B cell (primary cell): ENCODE results near the gene NPAS4. TPM values are rescaled to one million over a fixed set of nuclear protein-coding genes. Genes with fewer than 3 reads are reported as not detected.

Experiments used
- ATAC-seq: fragments of 200-7000 bp; cut with Tn5 transposase; one replicate; pipeline ENCODE4 v1.10.0; 2021; ENCODE audit warnings: low read depth, mild to moderate bottlenecking, moderate number of reproducible peaks, moderate library complexity
- CTCF ChIA-PET: fragments of 350-600 bp; sonication (Branson Sonifier 250); formaldehyde crosslinking; loops from one replicate; lab custom pipeline; 2021; ENCODE audit warnings: antibody characterized with exemption, inconsistent platforms; lab: Charles Lee
- POLR2A ChIA-PET: fragments of 350-600 bp; sonication (Branson Sonifier 250); formaldehyde crosslinking; loops from one replicate; lab custom pipeline; 2021; ENCODE audit warnings: antibody characterized with exemption; lab: Charles Lee
- DNase-seq: peaks from one replicate; pipeline ENCODE4 v3.0.0; 2013
- H2AFZ ChIP-seq: 2 replicates; pipeline ENCODE4 v1.6.1; 2012; ENCODE audit warnings: mild to moderate bottlenecking, low read depth, low read length; ENCODE audit not compliant: insufficient read depth, poor library complexity, severe bottlenecking
- H3K27ac ChIP-seq, 2 donors: 1 replicate in 1 of 2; 2 replicates in 1 of 2; pipeline ENCODE4 v1.5.1; 2012 to 2013; ENCODE audit warnings: low read length in 2 of 2, mild to moderate bottlenecking in 2 of 2, moderate library complexity in 1 of 2
- H3K27me3 ChIP-seq, 4 experiments: fragments of 200-600 bp in 1 of 4; sonication (generic) in 1 of 4; replicated peaks in 1 of 4; 1 replicate in 2 of 4; 2 replicates in 2 of 4; pipeline versions ENCODE4 v1.6.1 to v1.7.0; 2013 to 2016; ENCODE audit warnings: low read length in 3 of 4, mild to moderate bottlenecking in 2 of 4, mixed read lengths in 1 of 4, moderate library complexity in 1 of 4; ENCODE audit not compliant: insufficient read depth in 4 of 4, control insufficient read depth in 3 of 4; ENCODE audit errors: control extremely low read depth in 1 of 4
- H3K36me3 ChIP-seq, 2 experiments: replicated peaks in 1 of 2; 1 replicate in 1 of 2; 2 replicates in 1 of 2; pipeline versions ENCODE4 v1.6.1 to v1.7.1; 2013; ENCODE audit warnings: low read length in 1 of 2; ENCODE audit not compliant: insufficient read depth in 2 of 2, control insufficient read depth in 1 of 2; ENCODE audit errors: control extremely low read depth in 1 of 2, extremely low read depth in 1 of 2
- H3K4me1 ChIP-seq, 2 donors: fragments of 200-600 bp in 1 of 2; sonication (generic) in 1 of 2; 1 replicate in 1 of 2; 2 replicates in 1 of 2; pipeline versions ENCODE4 v1.5.1 to v1.6.1; 2013 to 2017; ENCODE audit warnings: low read length in 2 of 2; ENCODE audit not compliant: control insufficient read depth in 2 of 2, insufficient read depth in 2 of 2
- H3K4me2 ChIP-seq: replicated peaks from 2 replicates; pipeline ENCODE3; 2012; ENCODE audit warnings: mild to moderate bottlenecking, low read depth, low read length; ENCODE audit not compliant: poor library complexity, severe bottlenecking
- H3K4me3 ChIP-seq, 5 experiments: fragments of 200-600 bp in 1 of 5; sonication (generic) in 1 of 5; 1 replicate in 3 of 5; 2 replicates in 2 of 5; pipeline versions ENCODE4 v1.5.1 to v1.7.0; 2011 to 2016; ENCODE audit warnings: low read length in 4 of 5, mild to moderate bottlenecking in 4 of 5, low read depth in 2 of 5, control low read depth in 1 of 5, moderate library complexity in 1 of 5; ENCODE audit not compliant: insufficient read depth in 1 of 5; ENCODE audit errors: control extremely low read depth in 1 of 5, extremely low read depth in 1 of 5
- H3K79me2 ChIP-seq: fragments of 200-600 bp; sonication (generic); one replicate; pipeline ENCODE4 v1.6.0; 2016; ENCODE audit warnings: low read length; ENCODE audit not compliant: control insufficient read depth, insufficient read depth
- H3K9ac ChIP-seq: fragments of 200-600 bp; sonication (generic); 2 replicates; pipeline ENCODE4 v1.6.1; 2017; ENCODE audit warnings: mild to moderate bottlenecking, low read length, moderate library complexity
- H3K9me3 ChIP-seq, 3 donors: one replicate each; pipeline versions ENCODE4 v1.6.1 to v1.7.1; 2013; ENCODE audit warnings: low read length in 2 of 3; ENCODE audit not compliant: control insufficient read depth in 2 of 3, insufficient read depth in 1 of 3; ENCODE audit errors: control extremely low read depth in 1 of 3
- H4K20me1 ChIP-seq: 2 replicates; pipeline ENCODE4 v1.6.0; 2012; ENCODE audit warnings: mild to moderate bottlenecking, low read length; ENCODE audit not compliant: insufficient read depth, control insufficient read depth, poor library complexity, severe bottlenecking
- H3K27ac Mint-ChIP-seq: one replicate; pipeline ENCODE4 v1.8.0; 2021; ENCODE audit warnings: mixed read lengths
- H3K27me3 Mint-ChIP-seq: one replicate; pipeline ENCODE4 v1.8.0; 2021; ENCODE audit warnings: mixed read lengths
- H3K4me1 Mint-ChIP-seq: one replicate; pipeline ENCODE4 v1.8.0; 2021; ENCODE audit warnings: mixed read lengths
- H3K4me3 Mint-ChIP-seq: one replicate; pipeline ENCODE4 v1.8.0; 2021; ENCODE audit warnings: mixed read lengths
- H3K9me3 Mint-ChIP-seq: one replicate; pipeline ENCODE4 v1.8.0; 2022; ENCODE audit warnings: mixed read lengths; ENCODE audit not compliant: insufficient read depth
- EZH2 ChIP-seq: IDR thresholded peaks from 2 replicates; pipeline ENCODE4 v1.6.1; 2012; ENCODE audit warnings: borderline replicate concordance, low read depth, mild to moderate bottlenecking, moderate library complexity, low read length; ENCODE audit not compliant: insufficient read depth, poor library complexity, severe bottlenecking
- WGBS: methylation state at CpG from one replicate; pipeline ENCODE4 v1.1.5; 2013; ENCODE audit warnings: missing lambda C conversion rate; ENCODE audit not compliant: insufficient coverage; 5-methylcytosine and 5-hydroxymethylcytosine counted together
- intact Hi-C: fragments of 100-400 bp; cut with micrococcal nuclease; formaldehyde crosslinking; loops from one replicate; pipeline ENCODE4 v1.10.0; 2022
- polyA plus RNA-seq: library from polyadenylated mRNA; depleted of rRNA; stranded (reverse); fragments of >200 nt; gene quantifications from 2 replicates; pipeline ENCODE4 v1.2.3, GENCODE V29; 2012
- total RNA-seq, 2 donors: library from RNA; stranded (reverse); fragments of 120-200 nt in 1 of 2; gene quantifications; 1 replicate in 1 of 2; 2 replicates in 1 of 2; pipeline versions ENCODE4 v1.2.3 to v1.2.4, GENCODE V29; 2013 to 2022
- TF ChIP-seq, protein P1 (sequence below): fragments of 200-600 bp; IDR thresholded peaks from one replicate; pipeline ENCODE4 v1.8.0; 2022; ENCODE audit warnings: antibody characterized with exemption, mild to moderate bottlenecking

NPAS4 gene
- total and polyA plus RNA-seq, 2 donors (not counting 1 experiment from before 2014, with no cell fraction given), result not detected

DNA sequence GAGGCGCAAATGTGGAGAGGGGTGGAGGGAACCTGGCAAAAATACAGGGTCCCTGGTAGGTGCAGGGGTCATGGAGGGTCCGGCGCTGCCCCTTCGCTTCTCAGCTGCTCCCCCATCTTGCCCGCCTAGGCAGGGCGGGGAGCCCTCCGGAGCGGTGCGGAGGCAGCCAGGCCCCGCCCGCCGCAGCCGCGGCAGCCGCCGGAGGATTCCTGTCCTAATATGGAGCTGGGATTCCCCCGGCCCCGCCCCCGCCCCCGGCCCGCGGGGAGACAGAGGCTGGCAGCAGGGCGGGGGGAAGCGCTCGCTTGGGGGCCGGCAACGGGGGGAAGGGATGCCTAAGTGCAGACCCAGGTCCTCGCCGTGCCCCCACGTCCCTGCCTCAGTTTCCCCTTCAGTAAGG, 1.0 kb upstream of the NPAS4 start:
- no peaks in the 10 kb centered on the region for H3K36me3 ChIP-seq
- no peak overlapping the region for H3K9ac ChIP-seq
- no peak overlapping the region for H3K4me3 ChIP-seq
- TF ChIP-seq, protein P1, sequence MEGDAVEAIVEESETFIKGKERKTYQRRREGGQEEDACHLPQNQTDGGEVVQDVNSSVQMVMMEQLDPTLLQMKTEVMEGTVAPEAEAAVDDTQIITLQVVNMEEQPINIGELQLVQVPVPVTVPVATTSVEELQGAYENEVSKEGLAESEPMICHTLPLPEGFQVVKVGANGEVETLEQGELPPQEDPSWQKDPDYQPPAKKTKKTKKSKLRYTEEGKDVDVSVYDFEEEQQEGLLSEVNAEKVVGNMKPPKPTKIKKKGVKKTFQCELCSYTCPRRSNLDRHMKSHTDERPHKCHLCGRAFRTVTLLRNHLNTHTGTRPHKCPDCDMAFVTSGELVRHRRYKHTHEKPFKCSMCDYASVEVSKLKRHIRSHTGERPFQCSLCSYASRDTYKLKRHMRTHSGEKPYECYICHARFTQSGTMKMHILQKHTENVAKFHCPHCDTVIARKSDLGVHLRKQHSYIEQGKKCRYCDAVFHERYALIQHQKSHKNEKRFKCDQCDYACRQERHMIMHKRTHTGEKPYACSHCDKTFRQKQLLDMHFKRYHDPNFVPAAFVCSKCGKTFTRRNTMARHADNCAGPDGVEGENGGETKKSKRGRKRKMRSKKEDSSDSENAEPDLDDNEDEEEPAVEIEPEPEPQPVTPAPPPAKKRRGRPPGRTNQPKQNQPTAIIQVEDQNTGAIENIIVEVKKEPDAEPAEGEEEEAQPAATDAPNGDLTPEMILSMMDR, result no peak
- no peak for TF ChIP-seq EZH2
- 6% methylated on average over 24 of the region's 30 CpGs for WGBS
- CTCF ChIA-PET, result no interaction called here
- no peak overlapping the region for H2AFZ ChIP-seq
- H3K9me3 ChIP-seq, result peaks cover 0 to 45% (median 3%) of the 10 kb centered on the region in 3 donors
- POLR2A ChIA-PET, result no interaction called here
- ATAC-seq (no peak), DNase-seq (no peak)
- Mint-ChIP-seq H3K27ac (peak overlapping the region; percentile 65), H3K9me3 (no peaks in the 10 kb centered on the region), H3K4me3 (no peak overlapping the region), H3K27me3 (peaks cover 46% of the 10 kb centered on the region), H3K4me1 (peaks cover 3% of the 10 kb centered on the region)
- no peak overlapping the region for H3K27ac ChIP-seq
- H3K4me1 ChIP-seq, result peaks cover 8 to 16% of the 10 kb centered on the region in 2 donors
- no peak overlapping the region for H3K4me2 ChIP-seq
- intact Hi-C loops, result loop anchor here (2.0 kb wide), 1 partner anchor 19 kb away; the partner anchor contains the start of gene MRPL11
- H3K79me2 ChIP-seq, result no peaks in the 10 kb centered on the region
- H3K27me3 ChIP-seq, result peaks cover 0 to 55% (median 45%) of the 10 kb centered on the region in 4 experiments
- H4K20me1 ChIP-seq, result peaks cover 7% of the 10 kb centered on the region

DNA sequence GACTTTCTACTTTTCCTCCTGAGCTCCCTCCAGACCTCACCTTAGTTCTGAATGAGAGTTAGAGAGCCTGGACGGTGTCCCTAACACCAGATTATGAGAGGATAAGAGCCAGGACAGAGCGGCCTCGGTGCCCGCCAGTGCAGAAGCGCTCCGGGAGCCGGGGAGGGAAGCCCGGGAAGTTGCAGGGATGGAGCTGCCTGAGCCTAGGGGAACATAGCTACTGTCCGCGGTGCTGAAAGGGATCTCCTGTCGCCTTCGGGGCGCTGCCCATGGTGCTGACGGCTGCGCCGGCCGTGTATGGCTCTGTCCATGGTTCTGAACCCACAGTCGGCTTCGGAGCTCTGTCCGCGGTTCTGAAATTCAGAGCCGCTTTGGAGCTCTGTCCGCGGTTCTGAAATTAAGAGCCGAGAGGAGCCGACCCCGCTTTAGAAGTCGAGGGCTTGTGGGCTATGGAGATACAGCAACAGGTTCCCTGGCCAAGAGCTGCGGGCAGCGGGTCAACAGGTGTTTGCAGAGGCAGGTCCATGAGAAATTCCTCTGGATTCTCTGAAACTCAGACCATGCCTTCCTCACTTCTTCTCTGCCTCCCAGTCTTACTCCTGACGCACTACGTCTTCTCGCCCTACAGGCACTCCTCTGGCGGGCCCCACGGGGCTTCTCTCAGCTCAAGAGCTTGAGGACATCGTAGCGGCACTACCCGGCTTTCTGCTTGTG, 814 bp downstream of the NPAS4 start:
- CTCF ChIA-PET, result interaction anchor here (0.8 to 2.8 kb wide), 10 partner anchors 9 to 257 kb away, joined by 3 to 15 read pairs (median 6); partner anchors contain the start of genes DPP3 and MRPL11
- H3K9me3 ChIP-seq, result peaks cover 0 to 45% (median 3%) of the 10 kb centered on the region in 3 donors
- H3K9ac ChIP-seq, result no peak overlapping the region
- DNase-seq, result peak; percentile 92
- Mint-ChIP-seq H3K27me3 (peaks cover 31% of the 10 kb centered on the region), H3K9me3 (no peaks in the 10 kb centered on the region), H3K4me1 (peaks cover 3% of the 10 kb centered on the region), H3K4me3 (no peak overlapping the region), H3K27ac (peak overlapping the region; percentile 81)
- H3K4me1 ChIP-seq, result peaks cover 8 to 15% of the 10 kb centered on the region in 2 donors
- no peak overlapping the region for H3K4me2 ChIP-seq
- POLR2A ChIA-PET, result interaction anchor here (0.5 to 1.0 kb wide), 3 partner anchors 10 to 133 kb away, joined by 3 to 6 read pairs (median 4); partner anchors contain the start of gene YIF1A
- peaks cover 0 to 45% (median 34%) of the 10 kb centered on the region in 4 experiments for H3K27me3 ChIP-seq
- no peak overlapping the region for H2AFZ ChIP-seq
- TF ChIP-seq, protein P1, result no peak
- no peak for TF ChIP-seq EZH2
- no peak overlapping the region for H3K4me3 ChIP-seq
- intact Hi-C loops, result loop anchor here (2.0 kb wide), 1 partner anchor 17 kb away; the partner anchor contains the start of gene MRPL11
- no peaks in the 10 kb centered on the region for H3K79me2 ChIP-seq
- H4K20me1 ChIP-seq, result peaks cover 7% of the 10 kb centered on the region
- H3K36me3 ChIP-seq, result no peaks in the 10 kb centered on the region
- peak; percentile 95 for ATAC-seq
- no peak overlapping the region for H3K27ac ChIP-seq
- 14% methylated on average over 38 of the region's 38 CpGs for WGBS
